Measurements from ENCODE around the gene CAGE1.

Gene CAGE1

GRCh38 chr6:7419065-7419464, 29.5 kb upstream of the CAGE1 start:
- H3K27ac Mint-ChIP-seq = no peak overlapping the region
- no peaks in the 10 kb centered on the region for H3K9me3 Mint-ChIP-seq
- ATAC-seq = no peak
- H3K27me3 Mint-ChIP-seq = no peaks in the 10 kb centered on the region
- H3K4me3 Mint-ChIP-seq = no peak overlapping the region
- H3K4me1 Mint-ChIP-seq = no peaks in the 10 kb centered on the region
- DNase-seq = no peak
- H3K36me3 Mint-ChIP-seq (ENCODE audit: low read depth) = peaks cover 52% of the 10 kb centered on the region

GRCh38 chr6:7418238-7418905, 28.8 kb upstream of the CAGE1 start:
- no peak overlapping the region for H3K27ac Mint-ChIP-seq
- no peak overlapping the region for H3K4me3 Mint-ChIP-seq
- no peaks in the 10 kb centered on the region for H3K27me3 Mint-ChIP-seq
- no peaks in the 10 kb centered on the region for H3K9me3 Mint-ChIP-seq
- ATAC-seq (no peak), DNase-seq (no peak)
- H3K36me3 Mint-ChIP-seq (ENCODE audit: low read depth) = peaks cover 56% of the 10 kb centered on the region
- H3K4me1 Mint-ChIP-seq = no peaks in the 10 kb centered on the region

- no peaks in the 10 kb centered on the region for H3K4me1 Mint-ChIP-seq
- no peak for ATAC-seq
- DNase-seq = no peak
- no peaks in the 10 kb centered on the region for H3K27me3 Mint-ChIP-seq
- no peak overlapping the region for H3K4me3 Mint-ChIP-seq
- no peak overlapping the region for H3K27ac Mint-ChIP-seq
- H3K36me3 Mint-ChIP-seq (ENCODE audit: low read depth) = peaks cover 61% of the 10 kb centered on the region
- H3K9me3 Mint-ChIP-seq = no peaks in the 10 kb centered on the region
These were observed 28.1 kb upstream of the CAGE1 start for GRCh38 chr6:7417684-7418083.

GRCh38 chr6:7414811-7415210, 25.3 kb upstream of the CAGE1 start:
- no peaks in the 10 kb centered on the region for H3K4me1 Mint-ChIP-seq
- DNase-seq = no peak
- H3K36me3 Mint-ChIP-seq (ENCODE audit: low read depth) = peaks cover 65% of the 10 kb centered on the region

GRCh38 chr6:7413151-7413823, 23.7 kb upstream of the CAGE1 start:
- H3K36me3 Mint-ChIP-seq (ENCODE audit: low read depth) = peaks cover 62% of the 10 kb centered on the region
- ATAC-seq = no peak
- H3K4me3 Mint-ChIP-seq = no peak overlapping the region
- DNase-seq = no peak
- no peaks in the 10 kb centered on the region for H3K9me3 Mint-ChIP-seq
- no peaks in the 10 kb centered on the region for H3K27me3 Mint-ChIP-seq
- no peaks in the 10 kb centered on the region for H3K4me1 Mint-ChIP-seq
- H3K27ac Mint-ChIP-seq = no peak overlapping the region

More at GRCh38 chr6:7414811-7415210, 25.3 kb upstream of the CAGE1 start:
- ATAC-seq = no peak
- H3K27ac Mint-ChIP-seq = no peak overlapping the region
- H3K9me3 Mint-ChIP-seq = no peaks in the 10 kb centered on the region
- H3K27me3 Mint-ChIP-seq = no peaks in the 10 kb centered on the region
- no peak overlapping the region for H3K4me3 Mint-ChIP-seq

- no peaks in the 10 kb centered on the region for H3K9me3 Mint-ChIP-seq
- ATAC-seq (no peak), DNase-seq (no peak)
- H3K4me1 Mint-ChIP-seq = no peaks in the 10 kb centered on the region
- no peak overlapping the region for H3K27ac Mint-ChIP-seq
- H3K4me3 Mint-ChIP-seq = no peak overlapping the region
- H3K36me3 Mint-ChIP-seq (ENCODE audit: low read depth) = peaks cover 64% of the 10 kb centered on the region
- no peaks in the 10 kb centered on the region for H3K27me3 Mint-ChIP-seq
These were observed 21.8 kb upstream of the CAGE1 start for GRCh38 chr6:7411328-7411727.

GRCh38 chr6:7410851-7411250, 21.3 kb upstream of the CAGE1 start:
- Mint-ChIP-seq H3K4me1 (no peaks in the 10 kb centered on the region), H3K27ac (no peak overlapping the region), H3K9me3 (no peaks in the 10 kb centered on the region), H3K36me3 (ENCODE audit: low read depth) (peaks cover 62% of the 10 kb centered on the region), H3K27me3 (no peaks in the 10 kb centered on the region), H3K4me3 (no peak overlapping the region)
- ATAC-seq (no peak), DNase-seq (no peak)

- Mint-ChIP-seq H3K36me3 (ENCODE audit: low read depth) (peaks cover 63% of the 10 kb centered on the region), H3K27ac (no peak overlapping the region), H3K4me3 (no peak overlapping the region), H3K27me3 (no peaks in the 10 kb centered on the region), H3K9me3 (no peaks in the 10 kb centered on the region), H3K4me1 (no peaks in the 10 kb centered on the region)
- no peak for DNase-seq
- no peak for ATAC-seq
These were observed 20.2 kb upstream of the CAGE1 start for GRCh38 chr6:7409740-7410139.

- ATAC-seq (no peak), DNase-seq (no peak)
- no peaks in the 10 kb centered on the region for H3K4me1 Mint-ChIP-seq
- H3K27me3 Mint-ChIP-seq = no peaks in the 10 kb centered on the region
- H3K36me3 Mint-ChIP-seq (ENCODE audit: low read depth) = peaks cover 66% of the 10 kb centered on the region
- H3K4me3 Mint-ChIP-seq = no peak overlapping the region
- no peaks in the 10 kb centered on the region for H3K9me3 Mint-ChIP-seq
- H3K27ac Mint-ChIP-seq = no peak overlapping the region
These were observed 17.2 kb upstream of the CAGE1 start for GRCh38 chr6:7406743-7407142.

- no peak for DNase-seq
- no peaks in the 10 kb centered on the region for H3K9me3 Mint-ChIP-seq
- H3K27me3 Mint-ChIP-seq = no peaks in the 10 kb centered on the region
- no peak overlapping the region for H3K4me3 Mint-ChIP-seq
- ATAC-seq = no peak
- peaks cover 65% of the 10 kb centered on the region for H3K36me3 Mint-ChIP-seq (ENCODE audit: low read depth)
- H3K27ac Mint-ChIP-seq = no peak overlapping the region
- no peaks in the 10 kb centered on the region for H3K4me1 Mint-ChIP-seq
These were observed 15.0 kb upstream of the CAGE1 start for GRCh38 chr6:7404546-7404945.

- DNase-seq (no peak), ATAC-seq (no peak)
- H3K27me3 Mint-ChIP-seq = no peaks in the 10 kb centered on the region
- no peaks in the 10 kb centered on the region for H3K9me3 Mint-ChIP-seq
- peaks cover 2% of the 10 kb centered on the region for H3K4me1 Mint-ChIP-seq
- no peak overlapping the region for H3K4me3 Mint-ChIP-seq
- peaks cover 64% of the 10 kb centered on the region for H3K36me3 Mint-ChIP-seq (ENCODE audit: low read depth)
- no peak overlapping the region for H3K27ac Mint-ChIP-seq
These were observed 13.2 kb upstream of the CAGE1 start for GRCh38 chr6:7402716-7403115.

- Mint-ChIP-seq H3K36me3 (ENCODE audit: low read depth) (peaks cover 62% of the 10 kb centered on the region), H3K27me3 (no peaks in the 10 kb centered on the region), H3K4me1 (peaks cover 2% of the 10 kb centered on the region), H3K27ac (no peak overlapping the region), H3K9me3 (no peaks in the 10 kb centered on the region), H3K4me3 (no peak overlapping the region)
- no peak for ATAC-seq
- no peak for DNase-seq
These were observed 11.5 kb upstream of the CAGE1 start for GRCh38 chr6:7401075-7401474.

- Mint-ChIP-seq H3K27ac (no peak overlapping the region), H3K36me3 (ENCODE audit: low read depth) (peaks cover 53% of the 10 kb centered on the region), H3K9me3 (no peaks in the 10 kb centered on the region), H3K4me1 (peaks cover 40% of the 10 kb centered on the region), H3K27me3 (no peaks in the 10 kb centered on the region), H3K4me3 (peak overlapping the region; percentile 96)
- no peak for DNase-seq
- ATAC-seq = no peak
These were observed 2.9 kb upstream of the CAGE1 start for GRCh38 chr6:7392402-7392801.

- peaks cover 40% of the 10 kb centered on the region for H3K4me1 Mint-ChIP-seq
These were observed 1.6 kb upstream of the CAGE1 start for GRCh38 chr6:7391151-7391550.

GRCh38 chr6:7390226-7390878, 810 bp upstream of the CAGE1 start:
- peak overlapping the region; percentile 96 for H3K4me3 Mint-ChIP-seq
- no peaks in the 10 kb centered on the region for H3K27me3 Mint-ChIP-seq
- DNase-seq = peak; percentile 5
- H3K36me3 Mint-ChIP-seq (ENCODE audit: low read depth) = peaks cover 41% of the 10 kb centered on the region
- ATAC-seq = peak; percentile 2
- peak overlapping the region; percentile 99 for H3K27ac Mint-ChIP-seq
- no peaks in the 10 kb centered on the region for H3K9me3 Mint-ChIP-seq
- H3K4me1 Mint-ChIP-seq = peaks cover 40% of the 10 kb centered on the region

More at GRCh38 chr6:7391151-7391550, 1.6 kb upstream of the CAGE1 start:
- no peak for DNase-seq
- Mint-ChIP-seq H3K27me3 (no peaks in the 10 kb centered on the region), H3K27ac (peak overlapping the region; percentile 99), H3K36me3 (ENCODE audit: low read depth) (peaks cover 48% of the 10 kb centered on the region), H3K9me3 (no peaks in the 10 kb centered on the region), H3K4me3 (peak overlapping the region; percentile 96)
- ATAC-seq = no peak

Measured in activated naive CD8-positive, alpha-beta T cell treated with anti-CD3 and anti-CD28 coated beads, Interleukin-2, amount 50 U/mL, for 24 hours (primary cell).